ENCODE results near the gene PDE6B.

GRCh38 chr4:625631-626161 lies 323 bp downstream of the PDE6B start:
- TF ChIP-seq POLR2A (IDR thresholded peaks at IDR 0.05; ENCODE audit: low read depth) = no peak
- no peak for TF ChIP-seq EP300 (IDR thresholded peaks at IDR 0.05)
- no peak for TF ChIP-seq POLR2AphosphoS5 (IDR thresholded peaks at IDR 0.05)

Measured in esophagus muscularis mucosa (tissue), 3 donors.